Measurements from ENCODE around the gene NUP160.

DNA sequence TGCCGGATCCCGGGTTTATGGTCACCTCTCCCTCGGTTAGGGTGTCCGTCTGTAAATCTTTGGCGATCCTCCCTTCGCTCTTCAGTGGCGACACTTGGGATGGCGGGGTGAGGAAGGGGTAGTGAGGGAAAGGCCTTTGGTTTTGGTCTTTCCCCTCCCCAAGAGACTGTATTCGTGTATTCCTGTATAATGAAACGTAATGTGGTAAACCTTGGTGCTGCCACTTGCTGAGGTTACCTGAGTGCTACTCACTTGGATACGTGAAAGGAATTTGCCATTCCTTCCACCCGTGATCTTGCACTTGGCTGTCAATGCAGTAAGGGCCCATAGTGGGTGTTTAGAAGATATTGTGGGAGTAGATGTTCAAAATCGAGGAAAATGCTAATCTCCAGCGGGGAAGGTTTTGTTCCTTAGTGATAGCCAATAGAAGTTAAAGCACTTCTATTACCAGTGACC, 578 bp upstream of the NUP160 start:
- TF ChIP-seq POLR2A (IDR thresholded peaks at IDR 0.05; ENCODE audit: low read depth, low read length) (no peak), POLR2AphosphoS5 (IDR thresholded peaks at IDR 0.05; ENCODE audit: low read depth, low read length) (no peak), TAF1 (IDR thresholded peaks at IDR 0.05; ENCODE audit: low read depth, low read length) (no peak; the same call in 1 of the 2 replicates), POU2F2 (IDR thresholded peaks at IDR 0.05; ENCODE audit: low read depth, low read length) (no peak)
